ENCODE results near the gene TXNDC5. TPM values are rescaled to one million over a fixed set of nuclear protein-coding genes. Genes with fewer than 3 reads are reported as not detected.

Gene TXNDC5
- total and polyA plus RNA-seq, 9 of the 15 experiments (the other 6 are each of a cell fraction or from before 2014, with no cell fraction given): 33.9 to 156 (median 137) TPM

DNA sequence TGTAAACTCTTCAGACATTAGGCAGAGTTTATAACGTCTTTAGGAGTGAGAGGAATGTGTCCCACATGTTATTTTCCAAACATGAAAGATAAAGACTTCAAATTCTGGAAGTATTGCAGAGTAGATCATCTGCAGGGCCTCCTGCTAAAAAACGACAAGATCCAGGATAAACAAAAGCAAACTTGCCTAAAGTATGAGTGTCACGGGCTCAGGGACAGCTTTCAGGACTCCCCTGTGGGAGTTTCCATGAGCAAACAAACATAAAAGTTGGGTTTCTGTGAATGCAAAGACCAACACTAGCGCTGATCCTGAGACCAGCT, 76.9 kb downstream of the TXNDC5 start (continued):
- TF ChIP-seq, protein P1, sequence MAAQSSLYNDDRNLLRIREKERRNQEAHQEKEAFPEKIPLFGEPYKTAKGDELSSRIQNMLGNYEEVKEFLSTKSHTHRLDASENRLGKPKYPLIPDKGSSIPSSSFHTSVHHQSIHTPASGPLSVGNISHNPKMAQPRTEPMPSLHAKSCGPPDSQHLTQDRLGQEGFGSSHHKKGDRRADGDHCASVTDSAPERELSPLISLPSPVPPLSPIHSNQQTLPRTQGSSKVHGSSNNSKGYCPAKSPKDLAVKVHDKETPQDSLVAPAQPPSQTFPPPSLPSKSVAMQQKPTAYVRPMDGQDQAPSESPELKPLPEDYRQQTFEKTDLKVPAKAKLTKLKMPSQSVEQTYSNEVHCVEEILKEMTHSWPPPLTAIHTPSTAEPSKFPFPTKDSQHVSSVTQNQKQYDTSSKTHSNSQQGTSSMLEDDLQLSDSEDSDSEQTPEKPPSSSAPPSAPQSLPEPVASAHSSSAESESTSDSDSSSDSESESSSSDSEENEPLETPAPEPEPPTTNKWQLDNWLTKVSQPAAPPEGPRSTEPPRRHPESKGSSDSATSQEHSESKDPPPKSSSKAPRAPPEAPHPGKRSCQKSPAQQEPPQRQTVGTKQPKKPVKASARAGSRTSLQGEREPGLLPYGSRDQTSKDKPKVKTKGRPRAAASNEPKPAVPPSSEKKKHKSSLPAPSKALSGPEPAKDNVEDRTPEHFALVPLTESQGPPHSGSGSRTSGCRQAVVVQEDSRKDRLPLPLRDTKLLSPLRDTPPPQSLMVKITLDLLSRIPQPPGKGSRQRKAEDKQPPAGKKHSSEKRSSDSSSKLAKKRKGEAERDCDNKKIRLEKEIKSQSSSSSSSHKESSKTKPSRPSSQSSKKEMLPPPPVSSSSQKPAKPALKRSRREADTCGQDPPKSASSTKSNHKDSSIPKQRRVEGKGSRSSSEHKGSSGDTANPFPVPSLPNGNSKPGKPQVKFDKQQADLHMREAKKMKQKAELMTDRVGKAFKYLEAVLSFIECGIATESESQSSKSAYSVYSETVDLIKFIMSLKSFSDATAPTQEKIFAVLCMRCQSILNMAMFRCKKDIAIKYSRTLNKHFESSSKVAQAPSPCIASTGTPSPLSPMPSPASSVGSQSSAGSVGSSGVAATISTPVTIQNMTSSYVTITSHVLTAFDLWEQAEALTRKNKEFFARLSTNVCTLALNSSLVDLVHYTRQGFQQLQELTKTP (IDR thresholded peaks at IDR 0.05; ENCODE audit: low read depth in 1 of 2, partially characterized antibody in 2 of 2): no peak
- no peak for TF ChIP-seq ZNF589 (CRISPR knock-in tag; IDR thresholded peaks at IDR 0.05; ENCODE audit: low read depth)

DNA sequence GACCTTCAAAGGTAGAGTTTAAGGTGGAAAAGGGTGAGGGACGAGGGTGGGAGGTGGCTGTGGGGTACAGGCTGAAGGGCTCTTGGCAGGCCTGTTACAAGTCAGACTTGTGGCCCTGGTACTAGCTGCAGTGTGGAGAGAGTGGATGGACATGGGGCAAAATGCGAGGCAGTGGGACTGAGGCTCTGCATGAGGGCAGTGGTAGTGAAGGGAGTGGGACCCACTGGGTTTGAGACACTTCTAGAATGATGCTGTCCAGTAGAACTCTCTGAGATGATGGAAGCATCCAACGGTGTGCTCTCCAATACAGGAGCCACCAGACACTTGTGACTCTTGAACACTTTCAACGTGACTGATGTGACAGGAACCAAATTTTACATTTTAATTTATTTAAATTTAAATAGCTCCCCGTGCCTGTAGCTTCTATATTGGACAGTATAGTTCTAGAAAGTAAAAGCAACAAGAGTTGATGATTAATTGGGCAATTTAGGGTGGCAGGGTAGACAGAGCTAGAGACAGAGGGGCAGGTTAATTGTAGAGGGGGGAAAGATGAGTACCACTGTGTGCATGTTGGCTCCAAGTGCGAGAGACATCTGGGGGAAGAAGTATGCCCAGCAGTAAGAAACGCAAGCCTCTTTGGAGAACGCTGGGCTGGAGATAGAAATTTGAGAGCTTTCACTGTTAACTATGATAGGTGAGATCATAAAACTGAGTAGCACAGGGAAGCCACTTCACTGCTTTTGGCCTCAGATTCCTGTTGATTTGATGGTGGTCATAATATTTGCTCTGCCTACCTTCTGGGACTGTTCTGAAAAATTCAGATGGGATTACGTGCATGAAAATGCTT, 77.5 kb downstream of the TXNDC5 start:
- Histone ChIP-seq H3K9me1 (ENCODE audit: control insufficient read depth, insufficient read depth, low read length) (no peaks in the 10 kb centered on the region), H3K27me3 (ENCODE audit: control insufficient read depth in 2 of 2, insufficient read depth in 2 of 2, low read length in 2 of 2) (peaks cover 19 to 39% of the 10 kb centered on the region in 2 experiments), H3K4me3 (no peak overlapping the region), H4K20me1 (replicated peaks; ENCODE audit: control insufficient read depth, insufficient read depth, low read length) (no peaks in the 10 kb centered on the region), H2AFZ (ENCODE audit: low read depth, low read length) (no peak overlapping the region), H3K36me3 (ENCODE audit: control insufficient read depth, insufficient read depth, low read length) (no peaks in the 10 kb centered on the region), H3K79me2 (ENCODE audit: control insufficient read depth, insufficient read depth, low read length) (no peaks in the 10 kb centered on the region), H3K4me1 (replicated peaks in 1 of 2; ENCODE audit: control insufficient read depth in 2 of 2, insufficient read depth in 2 of 2, low read length in 2 of 2) (no peaks in the 10 kb centered on the region), H3K27ac (ENCODE audit: extremely low read depth, low read depth, low read length) (no peak overlapping the region), H3K9ac (ENCODE audit: insufficient read depth in 1 of 2, low read depth in 2 of 2, low read length in 2 of 2) (no peak overlapping the region), H3K9me3 (replicated peaks; ENCODE audit: control insufficient read depth, insufficient read depth, low read depth, low read length) (no peaks in the 10 kb centered on the region), H3K4me2 (ENCODE audit: insufficient read depth, low read length) (no peak overlapping the region)
- DNase-seq (ENCODE audit: extremely low read depth in 1 of 4, low spot score in 3 of 4): no peak
- no peak for FAIRE-seq
- intact Hi-C loops (cut with micrococcal nuclease): no loop called here
- TF ChIP-seq, protein P2, sequence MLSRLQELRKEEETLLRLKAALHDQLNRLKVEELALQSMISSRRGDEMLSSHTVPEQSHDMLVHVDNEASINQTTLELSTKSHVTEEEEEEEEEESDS (CRISPR knock-in tag; IDR thresholded peaks at IDR 0.05): no peak
- TF ChIP-seq TEAD1 (CRISPR knock-in tag; IDR thresholded peaks at IDR 0.05) (no peak), ZNF347 (CRISPR knock-in tag; IDR thresholded peaks at IDR 0.05; ENCODE audit: low read depth) (no peak), YY1 (IDR thresholded peaks at IDR 0.05; ENCODE audit: borderline replicate concordance in 1 of 3, control insufficient read depth in 1 of 3, extremely low read depth in 1 of 3, insufficient read depth in 3 of 3, insufficient read length in 1 of 3, insufficient replicate concordance in 2 of 3, low read depth in 1 of 3, low read length in 2 of 3) (no peak), NCOA6 (IDR thresholded peaks at IDR 0.05) (no peak), TBL1XR1 (IDR thresholded peaks at IDR 0.05; ENCODE audit: low read length in 2 of 2) (no peak), NCOA1 (IDR thresholded peaks at IDR 0.05; ENCODE audit: low read depth) (no peak), POLR2A (conservative IDR thresholded peaks at IDR 0.05) (no peak), KAT2B (IDR thresholded peaks at IDR 0.05; ENCODE audit: low read depth, low read length) (no peak)
- TF ChIP-seq, protein P3, sequence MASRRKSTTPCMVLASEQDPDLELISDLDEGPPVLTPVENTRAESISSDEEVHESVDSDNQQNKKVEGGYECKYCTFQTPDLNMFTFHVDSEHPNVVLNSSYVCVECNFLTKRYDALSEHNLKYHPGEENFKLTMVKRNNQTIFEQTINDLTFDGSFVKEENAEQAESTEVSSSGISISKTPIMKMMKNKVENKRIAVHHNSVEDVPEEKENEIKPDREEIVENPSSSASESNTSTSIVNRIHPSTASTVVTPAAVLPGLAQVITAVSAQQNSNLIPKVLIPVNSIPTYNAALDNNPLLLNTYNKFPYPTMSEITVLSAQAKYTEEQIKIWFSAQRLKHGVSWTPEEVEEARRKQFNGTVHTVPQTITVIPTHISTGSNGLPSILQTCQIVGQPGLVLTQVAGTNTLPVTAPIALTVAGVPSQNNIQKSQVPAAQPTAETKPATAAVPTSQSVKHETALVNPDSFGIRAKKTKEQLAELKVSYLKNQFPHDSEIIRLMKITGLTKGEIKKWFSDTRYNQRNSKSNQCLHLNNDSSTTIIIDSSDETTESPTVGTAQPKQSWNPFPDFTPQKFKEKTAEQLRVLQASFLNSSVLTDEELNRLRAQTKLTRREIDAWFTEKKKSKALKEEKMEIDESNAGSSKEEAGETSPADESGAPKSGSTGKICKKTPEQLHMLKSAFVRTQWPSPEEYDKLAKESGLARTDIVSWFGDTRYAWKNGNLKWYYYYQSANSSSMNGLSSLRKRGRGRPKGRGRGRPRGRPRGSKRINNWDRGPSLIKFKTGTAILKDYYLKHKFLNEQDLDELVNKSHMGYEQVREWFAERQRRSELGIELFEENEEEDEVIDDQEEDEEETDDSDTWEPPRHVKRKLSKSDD (conservative IDR thresholded peaks at IDR 0.05; ENCODE audit: low read length): no peak
- under 1% methylated on average over 9 of the region's 9 CpGs for whole genome bisulfite sequencing (ENCODE audit: insufficient coverage, low coverage, missing lambda C conversion rate)
- BruUV-seq (replicated peaks): no TSS peak
- in situ Hi-C loops (cut with MboI): no loop called here
- CTCF ChIA-PET (ENCODE audit: low intra/inter-chr PET ratio): no interaction called here
- POLR2A ChIA-PET: no interaction called here
- ATAC-seq: no peak
